Breast epithelium (tissue), 4 donors: Measurements from ENCODE around the gene TRAF3IP1. TPM values are rescaled to one million over a fixed set of nuclear protein-coding genes. Genes with fewer than 3 reads are reported as not detected.
A peak's percentile ranks its signal among the peaks of the same experiment; 100 is the strongest.

Experiments
- DNase-seq, 2 donors: peaks; one replicate each; pipeline ENCODE4 v3.0.0-alpha.2; 2019; ENCODE audit warnings: low spot score in 2 of 2
- H3K27ac ChIP-seq, 2 donors: fragments of 200-600 bp; sonication (generic) in 1 of 2; one replicate each; pipeline ENCODE4 v1.5.1; 2016 to 2019; ENCODE audit warnings: mild to moderate bottlenecking in 1 of 2
- H3K27me3 ChIP-seq, 2 donors: fragments of 200-600 bp; sonication (generic) in 1 of 2; one replicate each; pipeline versions ENCODE4 v1.5.1 to v1.6.0; 2017 to 2019; ENCODE audit warnings: control low read depth in 1 of 2, mild to moderate bottlenecking in 1 of 2
- H3K36me3 ChIP-seq: fragments of 200-600 bp; one replicate; pipeline ENCODE4 v1.5.1; 2019
- H3K4me1 ChIP-seq, 2 donors: fragments of 200-600 bp; sonication (generic); one replicate each; pipeline ENCODE4 v1.5.1; 2016 to 2019; ENCODE audit warnings: control low read depth in 1 of 2
- H3K4me3 ChIP-seq, 3 donors: fragments of 200-600 bp; sonication (generic); 1 replicate in 2 of 3; 2 replicates in 1 of 3; pipeline ENCODE4 v1.5.1; 2016 to 2019; ENCODE audit warnings: mild to moderate bottlenecking in 3 of 3, moderate library complexity in 2 of 3
- H3K9me3 ChIP-seq, 2 donors: fragments of 200-600 bp; sonication (generic) in 1 of 2; one replicate each; pipeline ENCODE4 v1.5.1; 2016 to 2019; ENCODE audit warnings: control low read depth in 1 of 2
- CTCF ChIP-seq, 3 donors: fragments of 450-650 bp; IDR thresholded peaks; one replicate each; pipeline ENCODE4 v1.5.1; 2016 to 2017; ENCODE audit warnings: antibody characterized with exemption in 3 of 3, mild to moderate bottlenecking in 3 of 3, moderate library complexity in 3 of 3
- POLR2A ChIP-seq: fragments of 450-650 bp; IDR thresholded peaks from one replicate; pipeline ENCODE4 v1.6.1; 2016; ENCODE audit warnings: antibody characterized with exemption, mild to moderate bottlenecking, moderate library complexity
- POLR2AphosphoS5 ChIP-seq, 3 donors: sonication (generic); formaldehyde crosslinking; IDR thresholded peaks; one replicate each; pipeline ENCODE4 v1.6.1; 2017; ENCODE audit warnings: antibody characterized with exemption in 3 of 3
- intact Hi-C: fragments of 100-400 bp; cut with DNase I; formaldehyde crosslinking; loops from one replicate; pipeline ENCODE4 v1.15.1; 2023; ENCODE audit warnings: low total_unique reads
- total RNA-seq, 3 donors: library from RNA; depleted of rRNA; stranded (reverse); fragments of >200 nt; gene quantifications; one replicate each; pipeline ENCODE4 v1.1.0, GENCODE V29; 2016

The TRAF3IP1 gene
- total RNA-seq, 3 donors from 2014 or later: 12.1 to 20.6 (median 15.7) TPM

DNA sequence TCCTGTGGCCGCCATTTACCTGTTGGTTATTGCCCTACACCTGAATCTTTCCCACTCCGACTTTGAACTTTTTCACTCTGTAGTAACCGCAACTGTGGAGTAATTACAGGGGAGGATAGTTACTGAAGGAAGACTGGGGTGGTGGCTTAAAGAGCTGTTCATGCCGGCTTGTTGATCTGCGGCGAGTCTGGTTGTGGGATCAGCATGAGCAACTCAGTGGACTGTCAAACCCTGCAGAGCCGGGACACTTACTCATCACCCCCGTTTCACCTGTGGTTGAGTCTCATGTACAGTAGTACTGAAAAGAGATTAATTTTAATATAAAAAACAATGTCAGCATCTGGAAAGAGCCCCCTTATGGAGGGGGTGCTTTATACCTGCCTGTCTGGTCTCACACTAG, 108.5 kb downstream of the TRAF3IP1 start:
- Histone ChIP-seq H3K27me3 (no peaks in the 10 kb centered on the region), H3K27ac (peak overlapping the region in 1 of 2 donors; percentile 13), H3K4me3 (no peak overlapping the region), H3K36me3 (no peaks in the 10 kb centered on the region), H3K4me1 (no peaks in the 10 kb centered on the region), H3K9me3 (peaks cover 0 to 8% of the 10 kb centered on the region in 2 donors)
- TF ChIP-seq POLR2AphosphoS5 (IDR thresholded peaks at IDR 0.05) (no peak), CTCF (IDR thresholded peaks at IDR 0.05) (no peak), POLR2A (no peak)
- intact Hi-C loops: no loop called here
- no peak for DNase-seq

- no peaks in the 10 kb centered on the region for H3K27me3 ChIP-seq
- TF ChIP-seq POLR2A: no peak
- no peak for TF ChIP-seq CTCF (IDR thresholded peaks at IDR 0.05)
- TF ChIP-seq POLR2AphosphoS5 (IDR thresholded peaks at IDR 0.05): no peak
- no peak for DNase-seq
- H3K4me3 ChIP-seq: no peak overlapping the region
- peaks cover 0 to 8% of the 10 kb centered on the region in 2 donors for H3K9me3 ChIP-seq
- intact Hi-C loops: no loop called here
- H3K4me1 ChIP-seq: no peaks in the 10 kb centered on the region
- H3K27ac ChIP-seq: no peak overlapping the region
- H3K36me3 ChIP-seq: no peaks in the 10 kb centered on the region
These were observed 110.5 kb downstream of the TRAF3IP1 start for GRCh38 chr2:238430781-238431180.

- no peaks in the 10 kb centered on the region for H3K4me1 ChIP-seq
- H3K36me3 ChIP-seq: no peaks in the 10 kb centered on the region
- no peak overlapping the region for H3K27ac ChIP-seq
- no peak overlapping the region for H3K4me3 ChIP-seq
- H3K27me3 ChIP-seq: no peaks in the 10 kb centered on the region
- no peak for DNase-seq
- peaks cover 0 to 8% of the 10 kb centered on the region in 2 donors for H3K9me3 ChIP-seq
- intact Hi-C loops: no loop called here
- TF ChIP-seq POLR2A: no peak
- TF ChIP-seq CTCF (IDR thresholded peaks at IDR 0.05): no peak
- TF ChIP-seq POLR2AphosphoS5 (IDR thresholded peaks at IDR 0.05): no peak
These were observed 111.1 kb downstream of the TRAF3IP1 start for GRCh38 chr2:238431456-238431855.

DNA sequence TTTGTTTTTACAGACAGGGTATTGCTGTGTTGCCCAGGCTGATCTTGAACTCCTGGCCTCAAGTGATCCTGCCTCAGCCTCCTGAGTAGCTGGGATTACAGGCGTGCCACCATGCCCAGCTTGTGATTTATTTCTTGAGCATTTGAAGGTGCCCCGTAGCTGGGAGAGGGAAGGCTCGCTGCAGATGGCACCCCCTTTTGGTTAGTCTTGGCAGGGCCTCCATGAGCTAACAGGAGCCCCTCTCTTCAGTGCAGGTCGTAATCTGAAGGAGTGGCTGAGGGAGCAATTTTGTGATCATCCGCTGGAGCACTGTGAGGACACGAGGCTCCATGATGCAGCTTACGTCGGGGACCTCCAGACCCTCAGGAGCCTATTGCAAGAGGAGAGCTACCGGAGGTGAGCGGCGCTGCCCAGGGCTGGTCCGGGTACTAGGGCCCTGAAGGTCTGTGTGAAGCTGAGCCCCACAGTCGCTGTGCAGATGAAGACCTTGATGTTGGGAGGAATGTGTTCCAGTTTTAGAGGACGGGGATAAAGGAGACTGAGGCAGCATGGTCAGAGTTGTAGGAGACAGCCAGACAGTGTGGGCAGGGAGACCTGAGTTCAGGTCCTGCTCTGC, 113.1 kb downstream of the TRAF3IP1 start:
- Histone ChIP-seq H3K9me3 (peaks cover 0 to 8% of the 10 kb centered on the region in 2 donors), H3K27ac (no peak overlapping the region), H3K4me3 (no peak overlapping the region), H3K27me3 (no peaks in the 10 kb centered on the region), H3K4me1 (no peaks in the 10 kb centered on the region), H3K36me3 (no peaks in the 10 kb centered on the region)
- DNase-seq: no peak
- intact Hi-C loops: no loop called here
- TF ChIP-seq POLR2AphosphoS5 (IDR thresholded peaks at IDR 0.05): no peak
- TF ChIP-seq POLR2A: no peak
- no peak for TF ChIP-seq CTCF (IDR thresholded peaks at IDR 0.05)

- Histone ChIP-seq H3K27ac (no peak overlapping the region), H3K36me3 (no peaks in the 10 kb centered on the region), H3K27me3 (no peaks in the 10 kb centered on the region), H3K9me3 (peaks cover 0 to 8% of the 10 kb centered on the region in 2 donors), H3K4me3 (no peak overlapping the region), H3K4me1 (peaks cover 0 to 4% of the 10 kb centered on the region in 2 donors)
- DNase-seq: no peak
- intact Hi-C loops: no loop called here
- TF ChIP-seq POLR2A: no peak
- no peak for TF ChIP-seq POLR2AphosphoS5 (IDR thresholded peaks at IDR 0.05)
- TF ChIP-seq CTCF (IDR thresholded peaks at IDR 0.05): no peak
These were observed 113.9 kb downstream of the TRAF3IP1 start for GRCh38 chr2:238433941-238434845.
